H9 (cell line): Measurements from ENCODE around the gene MRAP2. TPM values are rescaled to one million over a fixed set of nuclear protein-coding genes. Genes with fewer than 3 reads are reported as not detected.

Experiments used
- DNase-seq: peaks from one replicate; pipeline ENCODE4 v3.0.0-alpha.2; 2017
- H2AFZ ChIP-seq: one replicate; pipeline ENCODE4 v1.6.1; 2013; ENCODE audit warnings: mild to moderate bottlenecking, low read length, control low read depth, moderate library complexity
- H2AK5ac ChIP-seq: 2 replicates; pipeline ENCODE4 v1.6.1; 2013; ENCODE audit warnings: low read length, control low read depth, mixed read lengths; ENCODE audit not compliant: insufficient read length
- H2BK120ac ChIP-seq: one replicate; pipeline ENCODE4 v1.6.1; 2013; ENCODE audit warnings: low read depth, mild to moderate bottlenecking, low read length, control low read depth, inconsistent platforms; ENCODE audit not compliant: poor library complexity, severe bottlenecking
- H2BK12ac ChIP-seq: 2 replicates; pipeline ENCODE4 v1.6.1; 2013; ENCODE audit warnings: low read length, control low read depth, mixed read lengths, low read depth; ENCODE audit not compliant: insufficient read length
- H2BK15ac ChIP-seq: 2 replicates; pipeline ENCODE4 v1.6.1; 2013; ENCODE audit warnings: low read depth, low read length, control low read depth
- H2BK20ac ChIP-seq: one replicate; pipeline ENCODE4 v1.6.1; 2013; ENCODE audit warnings: low read depth, mild to moderate bottlenecking, low read length, control low read depth, inconsistent platforms; ENCODE audit not compliant: poor library complexity, severe bottlenecking
- H2BK5ac ChIP-seq: 2 replicates; pipeline ENCODE4 v1.6.1; 2013; ENCODE audit warnings: low read length, control low read depth, mixed read lengths; ENCODE audit not compliant: insufficient read length
- H3K14ac ChIP-seq: 2 replicates; pipeline ENCODE4 v1.6.1; 2013; ENCODE audit warnings: low read length, control low read depth; ENCODE audit not compliant: insufficient read depth
- H3K18ac ChIP-seq: 2 replicates; pipeline ENCODE4 v1.6.1; 2013; ENCODE audit warnings: low read depth, mild to moderate bottlenecking, mixed read lengths, low read length, control low read depth; ENCODE audit not compliant: insufficient read length
- H3K23ac ChIP-seq: 2 replicates; pipeline ENCODE4 v1.6.1; 2013; ENCODE audit warnings: low read length, control low read depth, mixed read lengths, low read depth; ENCODE audit not compliant: insufficient read length
- H3K23me2 ChIP-seq: 2 replicates; pipeline ENCODE4 v1.6.1; 2013; ENCODE audit warnings: low read depth, mild to moderate bottlenecking, mixed read lengths, low read length, control low read depth; ENCODE audit not compliant: insufficient read length, poor library complexity, severe bottlenecking
- H3K27ac ChIP-seq: 2 replicates; pipeline ENCODE4 v1.5.1; 2013; ENCODE audit warnings: low read length, control low read depth, mixed read lengths, low read depth; ENCODE audit not compliant: insufficient read length
- H3K27me3 ChIP-seq: 2 replicates; pipeline ENCODE4 v1.6.1; 2013; ENCODE audit warnings: low read length, control low read depth, inconsistent platforms; ENCODE audit not compliant: insufficient read depth
- H3K4ac ChIP-seq: 2 replicates; pipeline ENCODE4 v1.6.1; 2013; ENCODE audit warnings: low read depth, mild to moderate bottlenecking, control low read depth, inconsistent platforms, low read length, moderate library complexity
- H3K4me1 ChIP-seq: 2 replicates; pipeline ENCODE4 v1.6.1; 2013; ENCODE audit warnings: low read length, control low read depth, inconsistent platforms; ENCODE audit not compliant: insufficient read depth
- H3K4me2 ChIP-seq: 2 replicates; pipeline ENCODE4 v1.6.1; 2013; ENCODE audit warnings: low read length, control low read depth, mixed read lengths; ENCODE audit not compliant: insufficient read length, insufficient read depth
- H3K56ac ChIP-seq: 2 replicates; pipeline ENCODE4 v1.6.1; 2013; ENCODE audit warnings: low read depth, mild to moderate bottlenecking, mixed read lengths, low read length, control low read depth; ENCODE audit not compliant: insufficient read length
- H3K79me1 ChIP-seq: 2 replicates; pipeline ENCODE4 v1.6.1; 2013; ENCODE audit warnings: low read depth, mild to moderate bottlenecking, moderate library complexity, low read length, control low read depth, inconsistent platforms; ENCODE audit not compliant: insufficient read depth, poor library complexity, severe bottlenecking
- H3K79me2 ChIP-seq: 2 replicates; pipeline ENCODE4 v1.6.1; 2013; ENCODE audit warnings: low read length, control low read depth, inconsistent platforms; ENCODE audit not compliant: insufficient read depth
- H3K9ac ChIP-seq: 2 replicates; pipeline ENCODE4 v1.6.1; 2013; ENCODE audit warnings: low read length, control low read depth, mixed read lengths; ENCODE audit not compliant: insufficient read length; ENCODE audit errors: extremely low read depth
- H3K9me3 ChIP-seq: one replicate; pipeline ENCODE4 v1.6.1; 2013; ENCODE audit warnings: low read depth, low read length, inconsistent platforms; ENCODE audit not compliant: control insufficient read depth
- H3T11ph ChIP-seq: one replicate; pipeline ENCODE4 v1.6.1; 2013; ENCODE audit warnings: mild to moderate bottlenecking, low read length, control low read depth, inconsistent platforms
- H4K20me1 ChIP-seq: one replicate; pipeline ENCODE4 v1.6.1; 2013; ENCODE audit not compliant: control insufficient read depth, insufficient read length, insufficient read depth
- H4K5ac ChIP-seq: 2 replicates; pipeline ENCODE4 v1.6.1; 2013; ENCODE audit warnings: low read depth, mild to moderate bottlenecking, mixed read lengths, low read length, control low read depth; ENCODE audit not compliant: insufficient read length
- H4K8ac ChIP-seq: replicated peaks from 2 replicates; pipeline ENCODE4 v1.6.1; 2013; ENCODE audit warnings: low read length, control low read depth, mixed read lengths, low read depth; ENCODE audit not compliant: insufficient read length
- H4K91ac ChIP-seq: 2 replicates; pipeline ENCODE4 v1.6.1; 2013; ENCODE audit warnings: low read depth, mild to moderate bottlenecking, moderate library complexity, mixed read lengths, low read length, control low read depth; ENCODE audit not compliant: insufficient read length
- H3K27ac Mint-ChIP-seq, 3 experiments: 2 replicates in 2 of 3; 3 replicates in 1 of 3; pipeline ENCODE4 v1.8.0; 2020 to 2021; ENCODE audit warnings: mixed read lengths in 3 of 3, mild to moderate bottlenecking in 1 of 3, moderate library complexity in 1 of 3
- H3K27me3 Mint-ChIP-seq: 2 replicates; pipeline ENCODE4 v1.8.0; 2021; ENCODE audit warnings: low read depth, mild to moderate bottlenecking, moderate library complexity, mixed read lengths
- H3K36me3 Mint-ChIP-seq, 3 experiments: 2 replicates in 2 of 3; 3 replicates in 1 of 3; pipeline ENCODE4 v1.8.0; 2020 to 2021; ENCODE audit warnings: low read depth in 3 of 3, mixed read lengths in 3 of 3; ENCODE audit not compliant: insufficient read depth in 1 of 3
- H3K4me1 Mint-ChIP-seq, 2 experiments: 2 replicates each; pipeline ENCODE4 v1.8.0; 2020; ENCODE audit warnings: mixed read lengths in 2 of 2
- H3K4me3 Mint-ChIP-seq, 2 experiments: 2 replicates in 1 of 2; 3 replicates in 1 of 2; pipeline ENCODE4 v1.8.0; 2020 to 2021; ENCODE audit warnings: mild to moderate bottlenecking in 2 of 2, mixed read lengths in 2 of 2, moderate library complexity in 1 of 2
- H3K9me3 Mint-ChIP-seq, 2 experiments: 2 replicates in 1 of 2; 3 replicates in 1 of 2; pipeline ENCODE4 v1.8.0; 2020; ENCODE audit warnings: mild to moderate bottlenecking in 2 of 2, mixed read lengths in 2 of 2, moderate library complexity in 1 of 2
- WGBS: extraction: QIAGEN DNeasy Blood & Tissue Kit; methylation state at CpG from one replicate; pipeline ENCODE4 v1.1.7; 2013; ENCODE audit warnings: missing lambda C conversion rate, low lambda C conversion rate, mixed read lengths; ENCODE audit not compliant: insufficient read length; ENCODE audit errors: extremely low coverage; 5-methylcytosine and 5-hydroxymethylcytosine counted together
- total RNA-seq: library from RNA; stranded (reverse); gene quantifications from 2 replicates; pipeline ENCODE4 v1.2.1, GENCODE V29; 2021
- TF ChIP-seq, protein P1 (sequence below): fragments of 200-600 bp; sonication (generic); conservative IDR thresholded peaks from 3 replicates; pipeline ENCODE4 v1.8.0; 2021; ENCODE audit warnings: antibody characterized with exemption, mild to moderate bottlenecking

Gene MRAP2
- total RNA-seq, 1 experiment from 2014 or later, result 8.0 TPM

DNA sequence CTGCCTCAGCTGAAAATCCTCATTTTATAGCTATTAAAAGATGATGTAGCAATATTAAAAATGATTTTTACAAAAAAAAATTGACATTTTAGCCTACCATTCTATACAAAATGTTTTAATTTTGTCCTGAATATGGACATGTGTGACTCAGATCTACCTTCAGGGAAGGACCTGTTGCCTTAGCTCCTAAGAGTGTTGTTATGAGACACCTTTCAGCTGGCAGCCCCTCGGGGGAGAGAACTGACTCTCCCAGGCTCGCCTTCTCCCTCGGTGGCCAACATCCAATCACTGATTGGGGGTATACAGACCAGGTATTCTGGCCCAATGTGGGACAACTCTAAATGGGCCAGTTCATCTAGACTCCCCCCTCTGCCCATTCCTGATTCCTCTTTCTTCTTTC, 32.5 kb upstream of the MRAP2 start:
- WGBS, result no CpG with 5 or more reads among the region's 3 CpGs
- H2BK15ac ChIP-seq, result no peak overlapping the region
- no peaks in the 10 kb centered on the region; the same call in 1 of the 2 replicates for H3K27me3 Mint-ChIP-seq
- no peaks in the 10 kb centered on the region; the same call in 1 of the 2 replicates for H3K4me1 ChIP-seq
- H3K79me2 ChIP-seq, result no peaks in the 10 kb centered on the region
- H3T11ph ChIP-seq, result no peak overlapping the region
- no peak overlapping the region for H2BK20ac ChIP-seq
- H3K18ac ChIP-seq, result no peak overlapping the region
- H2BK12ac ChIP-seq, result no peak overlapping the region
- no peak for DNase-seq
- H3K27ac Mint-ChIP-seq, result peak overlapping the region in 1 of 3 experiments; percentile 2; a peak in 1 of 7 replicates
- H3K23ac ChIP-seq, result no peak overlapping the region
- no peaks in the 10 kb centered on the region for H3K27me3 ChIP-seq
- no peak overlapping the region for H3K27ac ChIP-seq
- H2AK5ac ChIP-seq, result no peak overlapping the region
- H3K4me2 ChIP-seq, result no peak overlapping the region
- H2BK5ac ChIP-seq, result no peak overlapping the region
- no peak overlapping the region for H2AFZ ChIP-seq
- no peaks in the 10 kb centered on the region for H3K23me2 ChIP-seq
- H4K20me1 ChIP-seq, result no peaks in the 10 kb centered on the region
- TF ChIP-seq, protein P1, sequence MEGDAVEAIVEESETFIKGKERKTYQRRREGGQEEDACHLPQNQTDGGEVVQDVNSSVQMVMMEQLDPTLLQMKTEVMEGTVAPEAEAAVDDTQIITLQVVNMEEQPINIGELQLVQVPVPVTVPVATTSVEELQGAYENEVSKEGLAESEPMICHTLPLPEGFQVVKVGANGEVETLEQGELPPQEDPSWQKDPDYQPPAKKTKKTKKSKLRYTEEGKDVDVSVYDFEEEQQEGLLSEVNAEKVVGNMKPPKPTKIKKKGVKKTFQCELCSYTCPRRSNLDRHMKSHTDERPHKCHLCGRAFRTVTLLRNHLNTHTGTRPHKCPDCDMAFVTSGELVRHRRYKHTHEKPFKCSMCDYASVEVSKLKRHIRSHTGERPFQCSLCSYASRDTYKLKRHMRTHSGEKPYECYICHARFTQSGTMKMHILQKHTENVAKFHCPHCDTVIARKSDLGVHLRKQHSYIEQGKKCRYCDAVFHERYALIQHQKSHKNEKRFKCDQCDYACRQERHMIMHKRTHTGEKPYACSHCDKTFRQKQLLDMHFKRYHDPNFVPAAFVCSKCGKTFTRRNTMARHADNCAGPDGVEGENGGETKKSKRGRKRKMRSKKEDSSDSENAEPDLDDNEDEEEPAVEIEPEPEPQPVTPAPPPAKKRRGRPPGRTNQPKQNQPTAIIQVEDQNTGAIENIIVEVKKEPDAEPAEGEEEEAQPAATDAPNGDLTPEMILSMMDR, result no peak
- H3K4ac ChIP-seq, result no peak overlapping the region
- H3K14ac ChIP-seq, result no peak overlapping the region
- no peak overlapping the region for H3K9ac ChIP-seq
- H3K9me3 ChIP-seq, result no peaks in the 10 kb centered on the region
- H4K91ac ChIP-seq, result no peak overlapping the region
- H3K4me3 Mint-ChIP-seq, result no peak overlapping the region
- H4K8ac ChIP-seq, result no peak overlapping the region
- peaks cover 3 to 11% (median 6%) of the 10 kb centered on the region in 3 experiments; a peak in 6 of 7 replicates for H3K36me3 Mint-ChIP-seq
- peaks cover 21 to 26% of the 10 kb centered on the region in 2 experiments for H3K4me1 Mint-ChIP-seq
- H3K9me3 Mint-ChIP-seq, result peaks cover under 1 to 7% of the 10 kb centered on the region in 2 experiments
- no peak overlapping the region for H3K56ac ChIP-seq
- H3K79me1 ChIP-seq, result no peaks in the 10 kb centered on the region
- no peak overlapping the region for H2BK120ac ChIP-seq
- H4K5ac ChIP-seq, result no peak overlapping the region
